ENCODE data around the gene YTHDC1.
"Not testable (repeated sequence)": the region's sequence is repeated elsewhere in the genome, so short reads cannot be mapped to it uniquely, and the experiment has no call there.

Gene YTHDC1

DNA sequence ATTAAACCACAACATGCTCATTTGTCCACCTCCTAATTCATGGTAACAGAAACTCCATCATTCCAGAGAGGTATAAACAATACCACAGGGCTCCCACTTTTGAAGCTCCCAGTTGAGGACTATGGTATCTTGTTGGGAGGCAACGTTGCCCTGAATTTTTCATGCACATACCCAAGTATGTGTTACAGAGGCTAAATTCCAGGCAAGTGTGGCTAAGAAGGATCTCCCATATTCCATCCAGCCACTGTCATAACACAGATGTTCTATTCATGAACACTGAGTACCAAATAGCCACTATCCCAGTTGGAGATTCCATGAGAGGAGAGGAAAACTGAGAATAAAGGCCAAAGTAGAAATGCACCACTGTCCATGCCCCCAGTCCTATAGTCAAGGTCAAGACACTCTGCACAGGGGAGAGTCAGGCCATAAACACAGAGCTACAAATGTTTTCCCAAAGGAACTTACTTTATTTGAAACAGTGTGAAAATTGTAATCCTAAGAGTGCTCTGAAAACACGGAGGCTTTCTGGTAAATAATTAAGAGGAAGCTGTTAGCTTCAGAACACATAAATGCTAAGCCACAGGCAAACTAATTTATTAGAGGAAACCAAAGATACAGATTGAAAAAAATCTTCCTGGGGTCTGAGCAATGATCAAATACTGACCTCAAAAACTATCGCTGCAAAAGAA is 62.0 kb downstream of the YTHDC1 start:
- DNase-seq = no peak

GRCh38 chr4:68283714-68284113 is 66.2 kb downstream of the YTHDC1 start:
- no peak for DNase-seq

DNA sequence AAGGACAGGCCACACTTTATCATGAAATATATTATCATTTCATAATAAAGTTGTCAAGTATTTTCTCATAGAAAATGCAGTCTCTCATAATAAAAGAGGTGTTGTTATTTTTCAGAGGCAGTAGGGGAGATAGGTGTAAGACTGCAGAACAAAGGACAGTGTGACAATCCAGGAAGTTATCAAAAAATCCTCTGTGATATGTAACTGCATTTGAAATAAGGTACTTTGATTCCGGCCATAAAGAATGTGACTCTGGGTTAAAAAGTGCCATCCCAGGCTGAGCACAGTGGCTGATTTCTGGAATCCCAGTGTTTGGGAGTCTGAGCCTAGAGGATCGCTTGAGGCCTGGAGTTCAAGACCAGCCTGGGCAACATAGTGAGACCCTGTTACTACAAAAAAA is 66.8 kb downstream of the YTHDC1 start:
- no peak for DNase-seq

DNA sequence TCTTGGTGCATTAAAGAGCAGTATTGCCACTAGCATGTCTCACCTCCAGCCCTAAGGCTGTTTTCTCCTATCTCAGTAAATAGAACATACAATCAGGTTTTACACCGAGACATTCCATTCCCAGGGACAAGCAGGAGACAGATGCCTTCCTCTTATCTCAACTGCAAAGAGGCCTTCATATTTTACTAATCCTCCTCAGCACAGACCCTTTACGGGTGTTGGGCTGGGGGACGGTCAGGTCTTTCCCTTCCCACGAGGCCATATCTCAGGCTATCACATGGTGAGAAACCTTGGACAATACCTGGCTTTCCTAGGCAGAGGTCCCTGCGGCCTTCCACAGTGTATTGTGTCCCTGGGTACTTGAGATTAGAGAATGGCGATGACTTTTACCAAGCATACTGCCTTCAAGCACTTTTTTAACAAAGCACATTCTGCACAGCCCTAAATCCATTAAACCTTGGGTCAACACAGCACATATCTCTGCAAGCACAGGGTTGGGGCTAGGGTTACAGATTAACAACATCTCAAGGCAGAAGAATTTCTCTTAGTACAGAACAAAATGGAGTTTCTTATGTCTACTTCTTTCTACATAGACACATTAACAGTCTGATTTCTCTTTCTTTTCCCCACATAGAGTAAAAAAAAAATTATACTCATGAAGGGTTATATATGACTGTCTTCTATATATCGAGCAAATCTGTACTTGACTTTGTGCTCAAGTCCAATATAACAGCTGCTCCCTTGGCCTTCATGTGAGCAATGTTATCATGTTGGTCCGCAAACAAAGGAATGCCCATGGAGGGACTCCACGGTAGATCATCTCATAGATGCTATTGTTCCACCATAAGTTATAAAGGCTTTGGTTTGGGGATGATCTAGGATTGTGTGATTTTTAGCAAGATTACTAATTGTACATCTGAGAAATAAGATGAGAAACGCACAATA is 67.8 kb downstream of the YTHDC1 start:
- DNase-seq = not testable (repeated sequence)

GRCh38 chr4:68278029-68278428 is 71.9 kb downstream of the YTHDC1 start:
- no peak for DNase-seq

DNA sequence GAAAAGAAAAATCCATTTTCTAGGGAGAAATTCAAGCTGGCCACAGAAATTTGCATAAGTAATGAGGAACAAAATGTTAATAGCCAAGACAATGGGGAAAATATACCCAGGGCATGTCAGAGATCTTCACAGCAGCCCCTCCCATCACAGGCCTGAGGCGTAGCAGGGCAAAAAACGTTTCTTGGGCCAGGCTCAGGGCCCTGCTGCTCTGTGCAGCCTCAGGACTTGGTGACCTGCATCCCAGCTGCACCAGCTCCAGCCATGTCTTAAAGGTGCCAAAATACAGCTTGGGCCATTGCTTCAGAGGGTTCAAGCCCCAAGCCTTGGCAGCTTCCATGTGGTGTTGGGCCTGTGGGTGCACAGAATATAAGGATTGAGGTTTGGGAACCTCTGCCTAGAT is 72.3 kb downstream of the YTHDC1 start:
- no peak for DNase-seq

DNA sequence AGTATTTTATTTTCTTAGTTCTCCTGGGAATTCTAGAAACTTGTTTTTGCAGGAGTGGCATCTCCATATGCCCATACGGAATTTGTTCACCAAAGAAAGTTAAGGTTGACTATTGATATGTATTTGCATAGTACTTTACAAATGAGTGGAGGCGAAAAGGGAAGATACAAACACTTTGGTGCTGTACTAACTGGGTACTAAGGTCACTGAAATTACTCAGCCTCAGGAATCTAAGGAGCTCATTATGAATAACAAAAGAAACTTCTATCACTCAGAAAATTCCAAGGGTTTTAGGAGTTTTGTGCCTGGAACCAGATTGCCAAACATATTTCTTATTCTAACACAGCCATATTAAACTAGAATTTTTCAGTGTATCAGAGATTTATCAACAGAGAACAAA is 77.0 kb downstream of the YTHDC1 start:
- DNase-seq = peak; percentile 19

DNA sequence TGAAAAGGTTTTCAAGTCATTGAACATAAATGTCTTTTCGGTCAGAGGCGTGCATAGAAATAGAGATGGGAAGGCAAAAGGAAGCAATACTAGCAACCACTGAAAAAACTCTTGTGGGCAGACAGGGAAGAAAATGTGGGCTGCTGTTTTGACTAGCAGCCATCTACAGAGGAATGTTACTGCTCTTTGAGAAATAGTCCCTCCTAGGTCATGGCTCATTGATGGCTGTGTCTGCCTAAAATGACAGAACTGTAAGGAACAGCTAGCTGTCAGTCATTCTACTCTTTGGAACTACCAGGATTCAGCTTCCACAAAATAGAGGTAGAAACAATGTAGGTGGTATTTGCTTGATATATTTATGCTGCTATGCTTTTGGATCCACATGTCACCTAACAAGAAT is 77.5 kb downstream of the YTHDC1 start:
- DNase-seq = no peak

DNA sequence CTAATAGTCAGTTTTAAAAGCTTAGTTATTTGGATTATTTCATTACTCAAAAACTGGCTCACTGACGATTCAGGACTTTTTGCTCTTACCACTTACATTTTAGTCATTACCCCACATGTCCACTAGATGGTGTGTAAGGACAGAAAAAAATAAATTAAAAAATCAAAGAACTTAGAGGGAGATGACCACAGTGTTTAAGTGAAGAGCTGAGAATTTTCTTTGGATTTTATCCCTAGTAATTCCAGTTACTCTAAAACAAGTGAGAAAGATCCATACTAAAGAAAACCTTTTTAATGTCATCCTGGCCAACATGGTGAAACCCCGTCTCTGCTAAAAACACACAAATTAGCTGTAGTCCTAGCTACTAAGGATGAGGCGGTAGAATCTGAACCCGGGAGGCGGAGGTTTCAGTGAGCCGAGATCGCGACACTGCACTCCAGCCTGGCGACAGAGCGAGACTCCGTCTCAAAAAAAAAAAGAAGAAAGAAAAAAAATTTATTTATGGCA is 78.0 kb downstream of the YTHDC1 start:
- DNase-seq = peak; percentile 60

GRCh38 chr4:68267433-68267944 is 82.4 kb downstream of the YTHDC1 start:
- peak; percentile 59 for DNase-seq

DNA sequence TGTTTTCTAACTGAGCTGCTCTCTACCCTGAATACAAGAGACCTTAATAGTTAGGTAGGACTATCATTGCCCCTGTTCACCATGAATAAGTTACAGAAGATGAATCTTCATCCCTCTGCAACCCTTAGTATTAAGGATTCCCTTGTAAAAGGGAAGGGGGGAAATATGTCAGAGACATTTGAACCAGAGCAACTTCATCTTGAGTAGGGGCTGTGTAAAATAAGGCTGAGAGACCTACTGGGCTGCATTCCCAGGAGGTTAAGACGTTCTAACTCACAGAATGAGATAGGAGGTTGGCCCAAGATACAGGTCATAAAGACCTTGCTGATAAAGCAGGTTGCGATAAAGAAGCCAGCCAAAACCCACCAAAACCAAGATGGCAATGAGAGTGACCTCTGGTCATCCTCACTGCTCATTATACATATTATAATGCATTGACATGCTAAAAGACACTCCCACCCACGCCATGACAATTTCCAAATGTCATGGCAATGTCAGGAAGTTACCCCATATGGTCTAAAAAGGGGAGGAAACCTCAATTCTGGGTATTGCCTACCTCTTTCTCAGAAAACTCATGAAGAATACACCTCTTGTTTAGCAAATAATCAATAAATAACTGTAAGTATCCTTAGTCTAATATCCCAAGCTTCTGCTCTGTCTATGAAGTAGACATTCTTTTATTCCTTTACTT is 84.9 kb downstream of the YTHDC1 start:
- no peak for DNase-seq

Measured in fibroblast of skin of right biceps (primary cell).